Kidney epithelial cell (primary cell): ENCODE results near the gene PLEKHG1. TPM values are rescaled to one million over a fixed set of nuclear protein-coding genes. Genes with fewer than 3 reads are reported as not detected.

ENCODE experiments used
- DNase-seq: peaks from one replicate; pipeline ENCODE4 v3.0.0-alpha.2; 2010; ENCODE audit warnings: low read depth
- H3K27me3 ChIP-seq: 2 replicates; pipeline ENCODE4 v1.6.0; 2011; ENCODE audit warnings: low read length; ENCODE audit not compliant: control insufficient read depth, insufficient read depth
- H3K36me3 ChIP-seq: 2 replicates; pipeline ENCODE4 v1.5.1; 2011; ENCODE audit warnings: low read length; ENCODE audit not compliant: control insufficient read depth, insufficient read depth
- H3K4me3 ChIP-seq: 2 replicates; pipeline ENCODE4 v1.5.1; 2011; ENCODE audit warnings: low read depth, mild to moderate bottlenecking, control low read depth, low read length
- CTCF ChIP-seq: IDR thresholded peaks from 2 replicates; pipeline ENCODE4 v1.5.1; 2011; ENCODE audit warnings: mild to moderate bottlenecking, moderate library complexity, low read length, control low read depth, inconsistent platforms; ENCODE audit not compliant: insufficient read depth, poor library complexity, severe bottlenecking
- total RNA-seq: library from RNA; depleted of rRNA; stranded (reverse); fragments of >200 nt; gene quantifications from 2 replicates; pipeline ENCODE4 v1.2.3, GENCODE V29; 2015

PLEKHG1 gene
- total RNA-seq, 1 donor from 2014 or later = 27.8 TPM

GRCh38 chr6:150600301-150601017, 774 bp downstream of the PLEKHG1 start:
- H3K27me3 ChIP-seq = no peaks in the 10 kb centered on the region
- peak; percentile 77 for TF ChIP-seq CTCF
- no peaks in the 10 kb centered on the region for H3K36me3 ChIP-seq
- peak; percentile 50 for DNase-seq
- peak overlapping the region; percentile 70 for H3K4me3 ChIP-seq

- no peak for DNase-seq
- H3K27me3 ChIP-seq = no peaks in the 10 kb centered on the region
- H3K4me3 ChIP-seq = peak overlapping the region; percentile 70
- H3K36me3 ChIP-seq = no peaks in the 10 kb centered on the region
- no peak for TF ChIP-seq CTCF
Measured at GRCh38 chr6:150601439-150601838, 1.8 kb downstream of the PLEKHG1 start.

- no peak for DNase-seq
- Histone ChIP-seq H3K27me3 (no peaks in the 10 kb centered on the region), H3K36me3 (no peaks in the 10 kb centered on the region), H3K4me3 (no peak overlapping the region)
- TF ChIP-seq CTCF = no peak
Measured at GRCh38 chr6:150603176-150603575, 3.5 kb downstream of the PLEKHG1 start.

- Histone ChIP-seq H3K36me3 (no peaks in the 10 kb centered on the region), H3K4me3 (no peak overlapping the region), H3K27me3 (no peaks in the 10 kb centered on the region)
- no peak for TF ChIP-seq CTCF
- DNase-seq = no peak
Measured at GRCh38 chr6:150604467-150604866, 4.8 kb downstream of the PLEKHG1 start.

GRCh38 chr6:150605333-150605732, 5.6 kb downstream of the PLEKHG1 start:
- DNase-seq = no peak
- Histone ChIP-seq H3K27me3 (no peaks in the 10 kb centered on the region), H3K4me3 (no peak overlapping the region), H3K36me3 (no peaks in the 10 kb centered on the region)
- TF ChIP-seq CTCF = no peak

GRCh38 chr6:150606168-150606591, 6.5 kb downstream of the PLEKHG1 start:
- Histone ChIP-seq H3K27me3 (no peaks in the 10 kb centered on the region), H3K36me3 (no peaks in the 10 kb centered on the region), H3K4me3 (no peak overlapping the region)
- DNase-seq = no peak
- TF ChIP-seq CTCF = no peak
